GM10266 (cell line): ENCODE measurements around the gene SLC25A19.

ENCODE experiments used
- DNase-seq: peaks from one replicate; pipeline ENCODE4 v3.0.0; 2012; ENCODE audit errors: extremely low spot score
- TF ChIP-seq, protein P1 (sequence below): IDR thresholded peaks from 2 replicates; pipeline ENCODE4 v1.5.1; 2012; ENCODE audit warnings: mild to moderate bottlenecking, low read depth; ENCODE audit not compliant: control insufficient read depth, insufficient read depth; ENCODE audit errors: missing control alignments

SLC25A19 gene

DNA sequence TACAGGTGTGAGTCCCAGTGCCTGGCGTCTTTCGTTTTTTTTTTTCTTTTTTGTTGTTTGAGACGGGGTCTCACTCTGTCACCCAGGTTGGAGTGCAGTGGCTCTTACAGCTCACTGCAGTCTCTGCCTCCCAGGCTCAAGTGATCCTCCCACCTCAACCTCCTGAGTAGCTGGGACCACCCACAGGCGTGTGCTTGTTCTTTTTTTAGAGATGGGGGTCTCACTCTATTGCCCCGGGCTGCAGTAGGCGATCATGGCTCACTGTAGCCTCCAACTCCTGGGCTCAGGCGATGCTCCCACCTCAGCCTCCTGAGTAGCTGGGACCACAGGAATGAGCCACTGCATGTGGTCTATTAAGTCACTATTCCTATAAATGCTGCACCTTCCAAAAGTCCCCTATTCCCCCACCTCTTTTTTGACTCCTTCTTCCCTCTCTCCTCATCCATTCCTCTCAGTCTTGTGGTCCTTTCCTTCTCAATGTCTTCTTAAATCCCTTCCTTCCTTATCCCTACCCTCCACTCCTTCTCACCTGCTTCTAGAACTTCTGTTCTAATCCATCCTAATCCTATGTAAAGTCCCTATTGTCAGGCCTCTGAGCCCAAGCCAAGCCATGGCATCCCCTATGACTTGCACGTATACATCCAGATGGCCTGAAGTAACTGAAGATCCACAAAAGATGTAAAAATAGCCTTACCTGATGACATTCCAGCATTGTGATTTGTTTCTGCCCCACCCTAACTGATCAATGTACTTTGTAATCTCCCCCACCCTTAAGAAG is 37.0 kb downstream of the SLC25A19 start:
- TF ChIP-seq, protein P1, sequence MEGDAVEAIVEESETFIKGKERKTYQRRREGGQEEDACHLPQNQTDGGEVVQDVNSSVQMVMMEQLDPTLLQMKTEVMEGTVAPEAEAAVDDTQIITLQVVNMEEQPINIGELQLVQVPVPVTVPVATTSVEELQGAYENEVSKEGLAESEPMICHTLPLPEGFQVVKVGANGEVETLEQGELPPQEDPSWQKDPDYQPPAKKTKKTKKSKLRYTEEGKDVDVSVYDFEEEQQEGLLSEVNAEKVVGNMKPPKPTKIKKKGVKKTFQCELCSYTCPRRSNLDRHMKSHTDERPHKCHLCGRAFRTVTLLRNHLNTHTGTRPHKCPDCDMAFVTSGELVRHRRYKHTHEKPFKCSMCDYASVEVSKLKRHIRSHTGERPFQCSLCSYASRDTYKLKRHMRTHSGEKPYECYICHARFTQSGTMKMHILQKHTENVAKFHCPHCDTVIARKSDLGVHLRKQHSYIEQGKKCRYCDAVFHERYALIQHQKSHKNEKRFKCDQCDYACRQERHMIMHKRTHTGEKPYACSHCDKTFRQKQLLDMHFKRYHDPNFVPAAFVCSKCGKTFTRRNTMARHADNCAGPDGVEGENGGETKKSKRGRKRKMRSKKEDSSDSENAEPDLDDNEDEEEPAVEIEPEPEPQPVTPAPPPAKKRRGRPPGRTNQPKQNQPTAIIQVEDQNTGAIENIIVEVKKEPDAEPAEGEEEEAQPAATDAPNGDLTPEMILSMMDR = no peak
- DNase-seq = no peak

DNA sequence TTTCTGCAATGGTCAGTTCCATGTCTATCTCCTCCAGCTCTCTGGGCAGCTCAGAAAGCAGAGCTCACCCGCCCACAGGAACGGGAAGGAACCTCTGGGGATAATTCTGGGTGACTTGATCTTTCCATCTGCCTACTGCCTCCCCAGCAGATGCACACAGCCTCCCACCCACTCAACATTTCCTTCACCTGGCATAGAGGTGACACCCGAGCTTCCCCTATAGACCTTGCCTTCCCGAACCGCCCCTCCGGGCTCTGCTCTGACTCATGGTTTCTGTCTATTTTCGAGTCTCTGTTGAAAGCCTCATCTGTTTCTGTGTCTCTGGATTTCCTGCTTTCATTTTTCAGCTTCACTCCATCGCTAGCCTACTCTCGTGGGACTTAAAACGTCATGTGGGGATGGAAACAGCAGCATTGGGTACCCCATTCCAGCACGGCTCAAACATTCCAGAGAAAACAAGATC is 39.2 kb downstream of the SLC25A19 start:
- peak; percentile 85 for DNase-seq
- TF ChIP-seq, protein P1 = no peak

DNA sequence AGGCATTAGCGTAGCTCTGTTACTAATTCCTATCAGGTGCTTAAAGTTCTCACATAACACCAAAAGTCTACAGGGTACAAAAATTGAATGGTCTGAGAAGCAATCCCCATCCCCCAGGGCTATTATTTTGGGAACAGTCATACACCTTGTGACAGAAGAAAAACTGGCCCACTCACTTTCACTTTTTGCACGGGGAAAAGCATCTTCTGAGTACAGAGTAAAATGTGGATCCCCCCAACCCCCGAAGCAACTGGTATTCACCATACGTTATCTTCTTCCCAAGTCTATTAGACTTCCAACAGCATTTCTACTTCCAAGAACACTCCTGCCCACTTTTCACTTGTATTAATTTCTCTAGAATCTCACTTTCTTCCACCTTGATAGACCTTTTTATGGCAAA is 39.7 kb downstream of the SLC25A19 start:
- no peak for DNase-seq
- TF ChIP-seq, protein P1 = no peak

DNA sequence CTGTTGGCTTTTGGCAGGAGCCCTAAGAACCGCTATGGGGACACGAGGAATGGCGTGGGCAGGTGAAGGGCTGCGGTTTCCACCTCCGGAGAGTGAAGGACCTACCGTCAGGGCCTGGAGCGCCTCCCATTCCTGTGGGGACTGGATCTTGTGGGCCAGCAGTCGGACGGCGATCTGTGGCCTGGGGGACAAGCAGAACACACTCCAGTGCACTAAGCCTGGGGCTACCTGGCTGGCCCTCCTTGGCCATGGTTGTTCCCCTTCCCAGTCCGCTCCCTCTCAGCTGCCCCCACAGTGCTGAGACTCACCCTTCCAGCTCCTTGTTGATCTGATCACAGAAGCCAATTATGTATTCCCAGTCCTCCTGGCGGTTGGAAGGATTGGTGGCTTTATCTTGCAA is 42.8 kb downstream of the SLC25A19 start:
- no peak for DNase-seq
- TF ChIP-seq, protein P1 = no peak

DNA sequence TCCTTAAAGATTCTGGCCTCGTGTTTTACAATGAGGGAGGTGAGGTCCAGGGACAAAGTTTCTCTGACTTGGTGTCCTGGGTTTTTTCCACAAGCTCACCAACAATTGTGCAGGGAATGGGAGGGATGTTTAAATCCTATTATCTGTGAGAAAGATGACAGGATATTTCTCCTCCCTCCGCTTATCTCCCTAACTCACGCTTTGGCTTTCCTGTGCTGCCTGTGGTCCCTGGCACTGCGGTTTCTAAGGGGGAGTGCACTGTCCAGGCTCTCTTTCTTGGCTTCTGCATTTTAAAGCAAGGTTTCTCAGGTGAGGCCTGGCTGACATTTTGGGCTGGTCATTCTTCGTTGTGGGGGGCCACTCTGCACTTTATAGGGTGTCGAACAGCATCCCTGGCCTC is 44.2 kb downstream of the SLC25A19 start:
- TF ChIP-seq, protein P1 = no peak

DNA sequence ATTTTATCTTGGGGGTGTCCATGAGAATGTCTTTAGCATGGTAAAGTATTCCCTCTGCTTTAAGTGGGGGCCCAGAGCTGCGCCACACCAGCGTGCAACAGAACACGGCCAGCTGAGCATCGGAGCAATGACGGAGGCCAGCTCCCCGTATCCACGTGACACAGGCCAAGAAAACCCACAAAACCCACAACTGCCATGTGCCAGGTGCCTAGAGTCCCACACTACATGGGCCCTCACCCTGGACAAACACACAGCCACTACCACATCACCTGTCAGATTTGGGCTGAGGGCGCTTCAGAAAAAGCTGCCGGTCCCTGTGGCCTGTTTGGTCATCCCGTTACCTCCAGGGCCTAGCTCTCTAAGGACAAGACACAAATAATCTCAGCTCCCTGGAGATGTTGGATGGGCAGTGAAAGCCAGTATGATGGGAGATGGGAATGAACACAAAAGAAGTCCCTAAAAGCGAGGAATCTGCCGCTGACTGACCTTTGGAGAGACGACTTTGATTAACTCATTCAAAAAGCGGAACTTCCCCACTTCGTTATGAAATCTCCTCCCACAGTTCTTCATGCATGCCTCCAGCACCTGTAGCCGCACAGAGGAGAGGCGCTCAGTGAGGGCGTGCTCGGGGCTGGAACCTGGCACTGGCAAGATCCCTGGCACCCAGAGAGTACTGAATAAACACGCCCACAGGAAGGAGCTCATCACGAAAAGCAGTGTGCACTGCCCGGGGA is 44.9 kb downstream of the SLC25A19 start:
- peak; percentile 48 for DNase-seq
- TF ChIP-seq, protein P1 = no peak

More for the DNA sequence above, 44.2 kb downstream of the SLC25A19 start:
- no peak for DNase-seq
